BE2C (cell line): ENCODE measurements around the gene FGF14.
A peak's percentile ranks its signal among the peaks of the same experiment; 100 is the strongest.

Experiments used
- DNase-seq: peaks from one replicate; pipeline ENCODE4 v3.0.0-alpha.2; 2020
- H3K27me3 ChIP-seq: fragments of 250-450 bp; sonication (Bioruptor Pico); 2 replicates; pipeline ENCODE4 v1.5.1; 2020; ENCODE audit warnings: mild to moderate bottlenecking
- H3K36me3 ChIP-seq: fragments of 250-450 bp; sonication (Bioruptor Pico); 2 replicates; pipeline ENCODE4 v1.5.1; 2020; ENCODE audit warnings: mild to moderate bottlenecking
- H3K4me1 ChIP-seq: fragments of 250-450 bp; sonication (Bioruptor Pico); 2 replicates; pipeline ENCODE4 v1.5.1; 2020
- H3K4me3 ChIP-seq: 2 replicates; pipeline ENCODE4 v1.5.1; 2011; ENCODE audit warnings: low read depth, low read length
- H3K9me3 ChIP-seq: fragments of 250-450 bp; sonication (Bioruptor Pico); 2 replicates; pipeline ENCODE4 v1.5.1; 2020
- TF ChIP-seq, protein P1 (sequence below): IDR thresholded peaks from 2 replicates; pipeline ENCODE4 v1.5.1; 2012; ENCODE audit warnings: mild to moderate bottlenecking, low read depth, low read length

The FGF14 gene

DNA sequence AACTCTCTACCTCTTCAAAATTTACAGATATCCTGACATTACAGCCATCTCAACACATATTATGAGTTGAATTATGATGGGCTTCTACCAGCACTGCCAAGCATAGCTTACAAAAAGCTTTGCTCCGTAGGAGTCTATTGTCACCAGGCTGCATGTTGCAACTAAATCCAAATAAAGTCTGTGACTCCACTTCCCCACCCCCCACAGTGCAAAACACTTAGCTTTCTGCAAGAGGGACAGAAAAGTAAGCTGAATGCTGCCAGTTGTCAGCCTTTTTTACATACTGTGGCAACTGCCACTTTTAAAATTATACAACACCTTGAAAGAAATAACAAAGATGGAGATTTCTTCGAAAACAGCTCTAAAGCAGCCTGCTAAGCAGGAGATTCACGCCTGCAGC, 189.1 kb downstream of the FGF14 start:
- TF ChIP-seq, protein P1, sequence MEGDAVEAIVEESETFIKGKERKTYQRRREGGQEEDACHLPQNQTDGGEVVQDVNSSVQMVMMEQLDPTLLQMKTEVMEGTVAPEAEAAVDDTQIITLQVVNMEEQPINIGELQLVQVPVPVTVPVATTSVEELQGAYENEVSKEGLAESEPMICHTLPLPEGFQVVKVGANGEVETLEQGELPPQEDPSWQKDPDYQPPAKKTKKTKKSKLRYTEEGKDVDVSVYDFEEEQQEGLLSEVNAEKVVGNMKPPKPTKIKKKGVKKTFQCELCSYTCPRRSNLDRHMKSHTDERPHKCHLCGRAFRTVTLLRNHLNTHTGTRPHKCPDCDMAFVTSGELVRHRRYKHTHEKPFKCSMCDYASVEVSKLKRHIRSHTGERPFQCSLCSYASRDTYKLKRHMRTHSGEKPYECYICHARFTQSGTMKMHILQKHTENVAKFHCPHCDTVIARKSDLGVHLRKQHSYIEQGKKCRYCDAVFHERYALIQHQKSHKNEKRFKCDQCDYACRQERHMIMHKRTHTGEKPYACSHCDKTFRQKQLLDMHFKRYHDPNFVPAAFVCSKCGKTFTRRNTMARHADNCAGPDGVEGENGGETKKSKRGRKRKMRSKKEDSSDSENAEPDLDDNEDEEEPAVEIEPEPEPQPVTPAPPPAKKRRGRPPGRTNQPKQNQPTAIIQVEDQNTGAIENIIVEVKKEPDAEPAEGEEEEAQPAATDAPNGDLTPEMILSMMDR: no peak
- no peak for DNase-seq
- Histone ChIP-seq H3K4me3 (no peak overlapping the region), H3K9me3 (no peaks in the 10 kb centered on the region), H3K4me1 (no peaks in the 10 kb centered on the region), H3K36me3 (no peaks in the 10 kb centered on the region), H3K27me3 (no peaks in the 10 kb centered on the region)

DNA sequence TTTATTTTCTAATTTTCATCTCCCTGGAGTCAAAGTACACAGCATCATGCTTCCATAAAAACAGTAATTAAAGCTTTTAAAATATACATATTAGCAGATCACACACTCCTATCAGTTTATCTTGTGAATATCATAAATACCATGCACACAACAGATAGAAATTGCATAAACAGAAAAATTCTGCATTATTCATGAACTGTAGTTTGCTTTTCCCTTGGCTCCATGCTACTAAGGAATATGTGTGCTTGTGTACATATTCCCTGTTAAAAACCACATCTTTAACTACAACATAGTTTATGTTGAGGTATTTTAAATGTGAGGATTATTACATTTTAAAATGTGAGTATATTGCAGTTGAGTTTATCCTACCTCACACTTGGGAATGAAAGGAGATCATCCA, 193.5 kb downstream of the FGF14 start:
- TF ChIP-seq, protein P1: no peak
- no peak for DNase-seq

DNA sequence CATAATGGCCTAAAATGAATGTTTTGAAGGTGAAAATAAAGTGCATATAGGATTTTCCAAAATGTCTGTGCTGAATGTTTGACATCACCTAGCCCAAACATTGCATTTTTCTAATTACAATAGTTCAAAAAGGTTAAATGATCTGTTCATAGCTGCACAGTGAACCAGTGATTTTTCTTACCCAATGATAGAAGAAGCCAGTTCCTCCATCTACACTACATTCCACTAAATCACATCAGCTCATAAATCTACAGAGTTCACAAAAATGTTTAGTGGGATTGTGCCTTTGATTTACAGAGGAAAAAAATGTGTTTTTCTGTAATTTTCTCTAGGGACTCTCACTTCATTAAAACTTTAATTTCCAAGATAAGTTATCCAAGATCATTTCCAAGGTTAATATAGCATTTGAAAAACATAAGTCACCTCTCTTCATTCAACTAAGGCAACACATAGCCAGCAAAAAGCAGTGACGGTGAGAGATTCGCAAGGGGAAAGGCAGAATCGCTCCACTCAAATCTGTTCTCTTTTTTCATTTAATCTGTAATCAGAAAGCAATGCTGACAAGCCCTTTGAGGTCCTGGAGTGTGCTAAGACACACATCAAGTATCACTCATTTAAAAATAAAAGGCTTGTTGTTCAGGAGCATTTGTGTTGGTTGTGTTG, 194.0 kb downstream of the FGF14 start:
- H3K4me3 ChIP-seq: no peak overlapping the region
- no peak for DNase-seq
- TF ChIP-seq, protein P1: no peak
- peaks cover 11% of the 10 kb centered on the region for H3K4me1 ChIP-seq
- H3K36me3 ChIP-seq: no peaks in the 10 kb centered on the region
- no peaks in the 10 kb centered on the region for H3K9me3 ChIP-seq
- no peaks in the 10 kb centered on the region for H3K27me3 ChIP-seq

More for the DNA sequence above, 193.5 kb downstream of the FGF14 start:
- Histone ChIP-seq H3K27me3 (no peaks in the 10 kb centered on the region), H3K4me3 (no peak overlapping the region), H3K9me3 (no peaks in the 10 kb centered on the region), H3K4me1 (peaks cover 8% of the 10 kb centered on the region), H3K36me3 (no peaks in the 10 kb centered on the region)

DNA sequence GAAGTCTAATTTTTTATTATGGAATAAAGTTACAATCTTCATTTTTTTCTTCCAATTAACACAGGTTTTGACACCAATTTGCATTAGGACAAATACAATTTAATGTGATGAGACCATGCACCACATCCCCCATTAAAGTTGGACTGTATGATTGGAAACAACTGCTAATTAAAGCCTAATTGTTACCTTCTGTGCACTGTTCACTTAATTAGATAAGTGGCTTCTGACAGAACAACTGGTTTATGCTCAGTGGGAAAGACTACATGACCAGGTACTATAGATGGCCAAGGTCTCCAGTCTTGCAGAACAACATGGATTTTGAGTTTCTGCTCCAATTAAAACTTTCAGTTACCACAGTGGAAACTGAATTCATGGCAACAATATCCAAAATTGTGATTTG, 198.1 kb downstream of the FGF14 start:
- DNase-seq: no peak
- H3K36me3 ChIP-seq: no peaks in the 10 kb centered on the region
- TF ChIP-seq, protein P1: no peak

DNA sequence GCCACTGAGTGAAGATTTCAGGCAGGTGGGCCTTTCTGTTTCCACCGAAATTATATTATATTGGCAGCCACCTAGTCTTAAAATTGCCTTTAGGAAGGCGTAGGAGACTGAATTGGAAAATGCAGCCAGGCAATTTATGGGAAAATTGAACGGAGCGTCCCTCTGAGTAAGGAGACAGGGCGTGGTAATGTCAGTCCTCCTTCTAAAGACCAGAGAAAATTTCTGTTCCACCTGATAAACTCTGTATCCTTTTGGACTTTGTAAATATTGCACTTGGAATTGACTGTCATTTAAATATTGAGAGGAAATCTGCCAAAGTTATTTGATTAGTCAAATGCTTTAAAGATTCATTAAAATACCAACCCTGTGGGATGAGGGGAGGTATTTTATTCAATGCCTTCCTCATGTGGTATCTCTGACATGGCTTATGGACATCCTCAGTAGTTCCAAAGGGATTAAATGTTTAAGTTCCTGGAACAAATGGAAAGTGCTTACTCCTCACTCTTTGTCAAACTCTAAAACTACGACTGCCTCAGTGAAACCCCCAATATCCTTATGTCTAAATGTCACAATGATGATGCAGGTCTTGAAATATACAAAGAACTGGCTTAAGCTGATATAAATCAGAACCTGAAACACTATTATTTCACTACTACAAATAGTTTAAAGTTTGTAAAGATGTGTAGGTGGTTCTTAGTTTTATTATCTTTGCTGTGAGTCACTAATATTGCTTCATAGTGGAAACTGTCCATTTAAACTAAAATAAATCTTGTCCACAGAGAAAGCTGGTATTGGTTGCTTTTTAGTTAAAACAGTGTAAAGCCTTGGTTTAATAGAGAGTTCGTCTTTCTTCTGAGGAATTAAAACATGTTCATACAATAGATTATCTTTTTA, 203.2 kb downstream of the FGF14 start:
- TF ChIP-seq, protein P1: no peak
- Histone ChIP-seq H3K36me3 (no peaks in the 10 kb centered on the region), H3K9me3 (no peaks in the 10 kb centered on the region), H3K27me3 (no peaks in the 10 kb centered on the region), H3K4me1 (peaks cover 28% of the 10 kb centered on the region), H3K4me3 (no peak overlapping the region)
- DNase-seq: no peak

More for the DNA sequence above, 198.1 kb downstream of the FGF14 start:
- Histone ChIP-seq H3K9me3 (no peaks in the 10 kb centered on the region), H3K4me1 (peaks cover 22% of the 10 kb centered on the region), H3K4me3 (no peak overlapping the region), H3K27me3 (no peaks in the 10 kb centered on the region)

DNA sequence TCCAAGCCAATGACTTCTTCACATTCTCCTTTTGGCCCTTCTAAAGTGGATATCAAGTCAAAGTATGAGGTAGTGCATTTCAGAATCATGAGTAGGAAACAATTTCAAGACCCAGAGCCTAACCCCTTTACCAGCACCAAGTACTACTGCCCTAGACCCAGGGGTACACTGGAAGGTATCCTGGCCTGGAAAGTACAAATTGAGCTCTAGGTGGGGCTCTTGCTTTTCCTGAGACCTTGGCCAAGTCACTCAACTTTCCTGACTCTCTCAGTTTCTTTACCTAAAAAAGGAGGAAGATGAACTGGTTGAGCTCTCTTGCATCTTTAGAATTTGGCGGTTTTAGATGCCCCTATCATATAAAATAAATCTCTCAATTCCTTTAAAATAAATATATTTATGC, 204.7 kb downstream of the FGF14 start:
- TF ChIP-seq, protein P1: peak; percentile 77

More for the DNA sequence above, 204.7 kb downstream of the FGF14 start:
- H3K36me3 ChIP-seq: no peaks in the 10 kb centered on the region; the same call in 1 of the 2 replicates
- H3K4me1 ChIP-seq: peaks cover 24% of the 10 kb centered on the region
- no peak overlapping the region for H3K4me3 ChIP-seq
- H3K27me3 ChIP-seq: no peaks in the 10 kb centered on the region
- peak; percentile 54 for DNase-seq
- H3K9me3 ChIP-seq: no peaks in the 10 kb centered on the region
